Lower leg skin (tissue), 3 donors: ENCODE measurements around the gene NUDT1.

Experiments
- POLR2A ChIP-seq, 2 donors: fragments of 450-650 bp; IDR thresholded peaks; one replicate each; pipeline ENCODE4 v1.6.1; 2016 to 2017; ENCODE audit warnings: antibody characterized with exemption in 2 of 2, mild to moderate bottlenecking in 1 of 2, moderate library complexity in 1 of 2
- TF ChIP-seq, protein P1 (sequence below), 3 donors: fragments of 450-650 bp; IDR thresholded peaks; one replicate each; pipeline ENCODE4 v1.5.1; 2016; ENCODE audit warnings: antibody characterized with exemption in 3 of 3, mild to moderate bottlenecking in 3 of 3, moderate library complexity in 2 of 3

DNA sequence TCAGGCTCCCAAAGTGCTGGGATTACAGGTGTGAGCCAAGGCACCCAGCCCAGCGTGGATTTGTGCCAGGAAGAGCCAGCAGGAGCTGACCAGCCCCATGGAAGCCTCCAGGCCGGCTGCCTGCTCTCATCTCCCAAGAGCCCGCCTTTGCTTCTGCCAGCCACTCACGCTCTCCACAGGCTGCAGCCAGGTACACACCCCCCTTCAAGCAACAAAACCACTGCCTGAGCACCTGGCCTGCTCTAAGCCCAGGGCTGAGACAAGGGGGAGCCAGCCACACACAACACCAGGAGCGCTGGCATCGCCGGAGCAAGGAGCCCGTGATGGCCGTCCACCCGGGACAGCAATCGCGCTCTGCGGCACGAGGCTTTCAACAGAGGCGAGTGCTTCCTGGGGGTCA lies 43.8 kb upstream of the NUDT1 start:
- no peak for TF ChIP-seq POLR2A (IDR thresholded peaks at IDR 0.05)
- TF ChIP-seq, protein P1, sequence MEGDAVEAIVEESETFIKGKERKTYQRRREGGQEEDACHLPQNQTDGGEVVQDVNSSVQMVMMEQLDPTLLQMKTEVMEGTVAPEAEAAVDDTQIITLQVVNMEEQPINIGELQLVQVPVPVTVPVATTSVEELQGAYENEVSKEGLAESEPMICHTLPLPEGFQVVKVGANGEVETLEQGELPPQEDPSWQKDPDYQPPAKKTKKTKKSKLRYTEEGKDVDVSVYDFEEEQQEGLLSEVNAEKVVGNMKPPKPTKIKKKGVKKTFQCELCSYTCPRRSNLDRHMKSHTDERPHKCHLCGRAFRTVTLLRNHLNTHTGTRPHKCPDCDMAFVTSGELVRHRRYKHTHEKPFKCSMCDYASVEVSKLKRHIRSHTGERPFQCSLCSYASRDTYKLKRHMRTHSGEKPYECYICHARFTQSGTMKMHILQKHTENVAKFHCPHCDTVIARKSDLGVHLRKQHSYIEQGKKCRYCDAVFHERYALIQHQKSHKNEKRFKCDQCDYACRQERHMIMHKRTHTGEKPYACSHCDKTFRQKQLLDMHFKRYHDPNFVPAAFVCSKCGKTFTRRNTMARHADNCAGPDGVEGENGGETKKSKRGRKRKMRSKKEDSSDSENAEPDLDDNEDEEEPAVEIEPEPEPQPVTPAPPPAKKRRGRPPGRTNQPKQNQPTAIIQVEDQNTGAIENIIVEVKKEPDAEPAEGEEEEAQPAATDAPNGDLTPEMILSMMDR (IDR thresholded peaks at IDR 0.05): no peak
